GM18508 (cell line): ENCODE results near the gene SHROOM2.
A peak's percentile ranks its signal among the peaks of the same experiment; 100 is the strongest.

Experiments
- ATAC-seq: cut with Tn5 transposase; IDR thresholded peaks from one replicate; pipeline ENCODE4 v1.9.1; 2021; ENCODE audit warnings: moderate number of reproducible peaks; ENCODE audit not compliant: insufficient read depth, unreplicated experiment

Gene SHROOM2

GRCh38 chrX:9923357-9923756 is 137.1 kb downstream of the SHROOM2 start:
- ATAC-seq, result no peak

DNA sequence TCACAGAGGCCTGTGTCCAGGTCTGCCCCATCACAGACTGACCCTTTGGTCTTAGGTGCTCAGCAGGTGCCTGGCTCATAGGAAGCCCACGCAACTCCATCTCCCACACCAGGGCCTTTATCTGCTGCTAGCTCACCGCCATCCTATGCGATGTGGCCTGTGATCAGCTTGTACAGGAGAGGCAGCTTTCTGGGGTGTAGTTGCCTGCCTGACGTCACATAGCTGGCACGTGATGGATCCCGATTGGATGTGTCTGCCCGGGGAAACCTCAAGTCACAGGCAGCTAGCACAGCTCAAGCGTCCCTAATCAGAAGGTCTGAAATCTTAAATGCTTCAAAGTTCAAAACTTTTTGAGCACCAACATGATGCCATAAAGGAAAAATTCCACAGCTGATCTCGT is 139.8 kb downstream of the SHROOM2 start:
- ATAC-seq, result no peak

DNA sequence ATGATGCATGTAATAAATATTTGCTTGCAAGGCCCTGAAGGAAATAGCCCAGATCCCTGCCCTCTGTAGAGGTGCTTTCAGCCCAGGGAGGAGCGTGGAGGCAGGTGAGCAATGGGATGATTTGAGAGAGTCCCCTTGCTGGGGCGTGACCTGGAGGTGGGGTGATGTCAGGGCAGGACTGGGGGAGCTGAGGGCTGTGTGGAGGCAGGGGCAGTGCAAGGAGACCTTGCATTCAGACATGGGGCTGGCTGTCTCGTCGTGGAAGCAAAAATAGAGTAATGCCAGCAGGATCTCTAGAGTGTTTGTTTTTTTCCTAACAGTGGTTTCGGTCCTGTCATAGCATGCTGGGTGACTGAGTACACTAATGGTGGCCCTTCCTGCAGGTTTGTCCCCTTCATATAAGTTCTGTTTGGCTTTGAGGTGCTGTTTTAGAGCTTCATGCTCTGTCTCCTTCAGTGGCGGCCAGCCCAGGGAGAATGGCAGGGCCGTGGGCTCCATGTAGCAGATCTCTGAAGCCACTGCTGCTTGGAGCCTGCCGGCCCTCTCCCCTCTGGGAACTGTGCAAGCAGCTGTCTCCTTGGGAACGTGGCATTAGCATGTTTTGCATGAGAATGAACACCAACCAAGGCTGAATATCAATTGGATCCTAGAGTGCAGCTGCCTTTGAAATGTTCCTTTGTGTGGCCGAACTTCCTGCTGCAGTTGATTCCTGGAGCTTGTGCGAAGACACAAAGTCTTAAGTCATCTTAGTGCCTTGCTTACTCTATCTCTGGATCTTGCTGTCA is 141.7 kb downstream of the SHROOM2 start:
- no peak for ATAC-seq

- no peak for ATAC-seq
Observed at GRCh38 chrX:9935436-9935835, 149.2 kb downstream of the SHROOM2 start.

- no peak for ATAC-seq
Observed at GRCh38 chrX:9937761-9938160, 151.5 kb downstream of the SHROOM2 start.

GRCh38 chrX:9938516-9938915 is 152.3 kb downstream of the SHROOM2 start:
- ATAC-seq, result no peak

- ATAC-seq, result no peak
Observed at GRCh38 chrX:9940421-9940820, 154.2 kb downstream of the SHROOM2 start.

DNA sequence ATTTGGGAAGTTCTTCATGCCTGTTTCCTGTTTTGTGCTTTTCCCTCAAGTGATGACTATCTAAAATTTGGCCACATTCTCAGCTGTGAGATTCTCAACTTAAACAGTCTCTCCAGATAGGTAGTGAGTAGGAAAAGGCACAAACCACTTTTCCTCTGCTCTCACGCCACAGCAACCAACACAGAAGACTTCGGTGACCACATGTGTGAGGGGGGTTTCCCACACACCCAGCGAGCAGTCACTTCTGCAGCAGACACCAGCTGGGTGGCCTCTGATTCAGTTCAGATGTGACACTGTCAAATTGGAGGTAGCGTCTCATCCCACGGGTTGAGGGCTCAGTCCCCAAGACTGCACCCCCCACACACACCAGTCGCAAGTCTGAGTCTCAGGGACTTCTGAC is 155.9 kb downstream of the SHROOM2 start:
- peak; percentile 90 for ATAC-seq

DNA sequence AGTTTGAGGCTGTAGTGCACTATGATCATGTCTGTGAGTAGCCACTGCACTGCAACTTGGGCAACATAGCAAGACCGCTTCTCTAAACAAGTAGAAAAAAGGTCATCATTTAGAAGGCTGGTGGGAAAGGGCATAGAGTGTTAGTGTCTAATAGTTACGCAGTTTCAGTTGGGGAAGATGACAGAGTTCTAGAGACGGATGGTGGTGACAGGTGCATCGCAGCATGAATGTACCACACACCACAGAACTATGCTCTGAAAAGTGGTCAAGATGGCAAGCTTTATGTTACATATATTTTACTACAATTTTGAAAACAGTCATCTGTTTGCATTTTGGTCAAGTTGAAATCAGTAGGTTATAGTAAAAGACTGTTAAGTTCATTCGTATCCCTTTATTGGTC is 157.2 kb downstream of the SHROOM2 start:
- no peak for ATAC-seq

DNA sequence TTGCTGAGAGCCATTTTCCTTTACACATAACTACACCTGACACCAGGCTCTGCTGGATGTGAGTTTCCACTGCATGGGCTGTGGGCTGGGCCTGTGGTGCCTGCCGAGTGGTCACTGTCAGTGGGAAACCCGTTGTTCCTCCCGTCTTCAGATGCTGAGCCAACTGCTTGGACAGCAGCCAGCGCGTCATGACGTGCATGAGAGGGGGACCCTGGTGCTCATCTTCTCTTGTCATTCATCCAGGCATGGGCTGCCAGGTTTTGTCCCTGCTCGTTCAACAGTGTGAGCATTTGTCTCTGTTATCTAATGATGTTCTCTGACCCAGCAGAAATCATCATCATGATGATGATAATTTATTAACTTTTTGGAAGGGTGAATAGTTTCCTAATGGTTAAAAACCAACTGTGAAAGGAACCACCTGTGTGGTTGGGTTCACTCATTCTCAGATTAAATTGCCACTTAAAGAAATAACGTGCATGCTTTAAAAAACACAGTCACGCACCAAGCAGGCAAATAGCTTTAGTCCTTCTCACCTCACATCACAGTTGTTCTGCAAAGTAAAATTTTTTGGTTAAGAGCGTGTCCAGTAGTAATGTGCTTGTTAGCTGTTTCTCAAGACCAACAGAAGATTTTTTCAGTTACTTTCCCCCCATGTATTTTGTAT is 161.0 kb downstream of the SHROOM2 start:
- no peak for ATAC-seq

- no peak for ATAC-seq
Observed at GRCh38 chrX:9948406-9948805, 162.2 kb downstream of the SHROOM2 start.

DNA sequence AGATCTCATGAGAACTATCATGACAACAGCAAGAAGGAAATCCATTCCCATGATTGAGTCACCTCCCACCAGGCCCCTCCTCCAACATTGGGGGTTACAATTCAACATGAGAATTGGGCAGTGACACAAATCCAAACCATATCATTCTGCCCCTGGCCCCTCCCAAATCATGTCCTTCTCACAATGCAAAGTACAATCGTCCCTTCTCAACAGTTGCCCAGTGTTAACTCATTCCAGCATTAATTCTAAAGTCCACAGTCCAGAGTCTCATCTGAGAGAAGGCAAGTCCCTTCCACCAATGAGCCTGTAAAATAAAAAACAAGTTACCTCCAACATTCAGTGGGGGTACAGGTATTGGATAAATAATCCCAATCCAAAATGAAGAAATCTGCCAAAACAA is 166.1 kb downstream of the SHROOM2 start:
- no peak for ATAC-seq

GRCh38 chrX:9953396-9953795 is 167.2 kb downstream of the SHROOM2 start:
- no peak for ATAC-seq

GRCh38 chrX:9955506-9955905 is 169.3 kb downstream of the SHROOM2 start:
- no peak for ATAC-seq

GRCh38 chrX:9957743-9958142 is 171.5 kb downstream of the SHROOM2 start:
- no peak for ATAC-seq

GRCh38 chrX:9958183-9958582 is 172.0 kb downstream of the SHROOM2 start:
- no peak for ATAC-seq

DNA sequence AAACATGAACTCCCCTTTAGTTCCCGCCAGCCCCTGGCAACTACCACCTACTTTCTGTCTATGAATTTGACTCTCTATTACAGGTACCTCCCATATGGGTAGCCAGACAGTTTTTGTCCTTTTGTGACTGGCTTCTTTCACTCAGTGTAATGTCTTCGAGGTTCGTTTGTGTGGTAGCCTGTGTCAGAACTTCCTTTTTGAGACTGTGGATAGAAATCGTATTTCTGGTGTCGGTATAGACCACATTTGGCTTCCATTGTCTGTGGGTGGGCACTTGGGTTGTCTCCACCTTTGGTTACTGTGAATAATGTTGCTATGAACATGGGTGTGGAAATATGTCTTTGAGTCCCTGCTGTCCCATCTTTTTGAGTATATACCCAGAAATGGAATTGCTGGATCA is 175.5 kb downstream of the SHROOM2 start:
- ATAC-seq, result no peak

- no peak for ATAC-seq
Observed at GRCh38 chrX:9966775-9967408, 180.7 kb downstream of the SHROOM2 start, which contains the start of gene CLDN34. TSS of gene CLDN34 (plus strand) at chrX:9967358. CDS start at chrX:9967358, 0 bp downstream.

DNA sequence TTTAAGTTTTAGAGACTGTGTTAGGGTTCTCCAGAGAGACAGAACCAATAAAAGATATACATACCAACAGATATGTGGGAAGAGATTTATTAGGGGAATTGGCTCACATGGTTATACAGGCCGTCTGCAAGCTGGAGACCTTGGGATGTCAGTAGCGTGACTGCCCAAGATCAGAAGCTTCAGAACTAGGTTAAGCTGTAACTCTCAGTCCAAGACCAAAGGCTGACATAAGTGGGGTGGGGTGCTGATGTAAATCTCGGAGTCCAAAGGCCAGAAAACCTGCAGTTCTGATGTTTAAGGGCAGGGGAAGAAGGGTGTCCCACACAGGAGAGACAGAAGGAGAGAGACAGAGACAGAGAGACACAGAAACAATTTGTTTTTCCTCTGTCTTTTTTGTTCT is 191.4 kb downstream of the SHROOM2 start:
- ATAC-seq, result no peak

- ATAC-seq, result no peak
Observed at GRCh38 chrX:9980401-9980800, 194.2 kb downstream of the SHROOM2 start.

DNA sequence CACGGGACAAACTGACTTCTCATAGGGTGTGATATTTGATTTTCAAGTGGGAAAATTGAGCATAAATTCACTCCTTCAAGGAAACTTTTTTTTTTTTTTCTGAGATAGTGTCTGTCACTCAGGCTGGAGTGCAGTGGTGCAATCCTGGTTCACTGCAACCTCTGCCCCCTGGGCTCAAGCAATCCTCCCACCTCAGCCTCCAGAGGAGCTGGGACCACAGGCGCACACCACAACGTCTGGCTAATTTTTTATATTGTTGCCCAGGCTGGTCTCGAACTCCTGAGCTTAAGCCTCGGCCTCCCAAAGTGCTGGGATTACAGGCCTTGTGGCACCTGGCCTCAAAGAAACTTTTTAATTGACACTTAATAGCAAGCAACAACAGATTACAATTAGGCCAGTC is 194.7 kb downstream of the SHROOM2 start:
- ATAC-seq, result no peak
